MCF 10A (cell line): ENCODE measurements around the gene ST7. TPM values are rescaled to one million over a fixed set of nuclear protein-coding genes. Genes with fewer than 3 reads are reported as not detected.

ENCODE experiments used
- BruUV-seq: library from RNA; stranded (reverse); fragments of 400-500 nt; replicated peaks from 2 replicates; lab custom pipeline; 2021; lab: Mats Ljungman, UMichigan
- CTCF ChIA-PET: fragments of 300-600 bp; sonication (Branson Sonifier 250); formaldehyde crosslinking; extraction: SDS; loops from one replicate; lab custom pipeline; 2021; ENCODE audit warnings: antibody characterized with exemption, inconsistent platforms; lab: Yijun Ruan, JAX
- POLR2A ChIA-PET: fragments of 300-600, 350-650 bp; sonication (Branson Sonifier 250); formaldehyde crosslinking; extraction: SDS; loops from one replicate; lab custom pipeline; 2020; ENCODE audit warnings: antibody characterized with exemption, inconsistent platforms; lab: Yijun Ruan, JAX
- DNase-seq: peaks from one replicate; pipeline ENCODE4 v3.0.0-alpha.2; 2018; ENCODE audit not compliant: unreplicated experiment
- H3K27ac Mint-ChIP-seq: one replicate; pipeline ENCODE4 v1.8.0; 2022; ENCODE audit warnings: mild to moderate bottlenecking, low read depth, mixed read lengths; ENCODE audit not compliant: unreplicated experiment
- H3K27me3 Mint-ChIP-seq: one replicate; pipeline ENCODE4 v1.8.0; 2022; ENCODE audit warnings: mixed read lengths; ENCODE audit not compliant: insufficient read depth, unreplicated experiment
- H3K36me3 Mint-ChIP-seq: one replicate; pipeline ENCODE4 v1.8.0; 2022; ENCODE audit warnings: mild to moderate bottlenecking, moderate library complexity, mixed read lengths; ENCODE audit not compliant: insufficient read depth, unreplicated experiment
- H3K4me1 Mint-ChIP-seq: one replicate; pipeline ENCODE4 v1.8.0; 2022; ENCODE audit warnings: mixed read lengths; ENCODE audit not compliant: insufficient read depth, unreplicated experiment
- H3K4me3 Mint-ChIP-seq: one replicate; pipeline ENCODE4 v1.8.0; 2022; ENCODE audit warnings: mild to moderate bottlenecking, moderate library complexity, mixed read lengths; ENCODE audit not compliant: unreplicated experiment
- H3K9me3 Mint-ChIP-seq: one replicate; pipeline ENCODE4 v1.8.0; 2022; ENCODE audit warnings: mixed read lengths; ENCODE audit not compliant: unreplicated experiment
- CTCF ChIP-seq: fragments of 200-600 bp; IDR thresholded peaks from one replicate; pipeline ENCODE4 v1.8.0; 2022; ENCODE audit warnings: antibody characterized with exemption, mild to moderate bottlenecking; ENCODE audit not compliant: unreplicated experiment
- intact Hi-C: fragments of 100-400 bp; cut with micrococcal nuclease; formaldehyde crosslinking; loops from 2 replicates; pipeline ENCODE4 v1.14.1; 2022
- total RNA-seq: library from RNA; stranded (reverse); gene quantifications from 2 replicates; pipeline ENCODE4 v1.2.3, GENCODE V29; 2022

Gene ST7
- total RNA-seq, 1 experiment from 2014 or later: 18.5 TPM

GRCh38 chr7:117036836-117037235, 83.5 kb downstream of the ST7 start:
- Mint-ChIP-seq H3K27ac (no peak overlapping the region), H3K4me3 (no peak overlapping the region), H3K36me3 (no peaks in the 10 kb centered on the region), H3K27me3 (no peaks in the 10 kb centered on the region), H3K9me3 (no peaks in the 10 kb centered on the region), H3K4me1 (no peaks in the 10 kb centered on the region)
- ChIA-PET CTCF (interaction anchor here (0.9 to 1.6 kb wide), 2 partner anchors 14 to 90 kb away, joined by 3 to 5 read pairs; no protein-coding TSS in a partner anchor), POLR2A (no interaction called here)
- intact Hi-C loops: no loop called here
- no TSS peak for BruUV-seq
- no peak for DNase-seq
- no peak for TF ChIP-seq CTCF

- H3K9me3 Mint-ChIP-seq: no peaks in the 10 kb centered on the region
- CTCF ChIA-PET: interaction anchor here (1.3 kb wide), 1 partner anchor 11 kb away, joined by 4 read pairs; no protein-coding TSS in a partner anchor
- POLR2A ChIA-PET: interaction anchor here (0.7 kb wide), 1 partner anchor 86 kb away, joined by 3 read pairs; no protein-coding TSS in a partner anchor
- no peaks in the 10 kb centered on the region for H3K4me1 Mint-ChIP-seq
- intact Hi-C loops: no loop called here
- DNase-seq: no peak
- H3K27ac Mint-ChIP-seq: no peak overlapping the region
- H3K4me3 Mint-ChIP-seq: no peak overlapping the region
- no TSS peak for BruUV-seq
- TF ChIP-seq CTCF: no peak
- H3K36me3 Mint-ChIP-seq: no peaks in the 10 kb centered on the region
- H3K27me3 Mint-ChIP-seq: no peaks in the 10 kb centered on the region
Observed at GRCh38 chr7:117038408-117038807, 85.1 kb downstream of the ST7 start.

GRCh38 chr7:117041007-117041406, 87.7 kb downstream of the ST7 start:
- no TSS peak for BruUV-seq
- Mint-ChIP-seq H3K4me3 (no peak overlapping the region), H3K27me3 (no peaks in the 10 kb centered on the region), H3K9me3 (no peaks in the 10 kb centered on the region), H3K36me3 (peaks cover 4% of the 10 kb centered on the region), H3K4me1 (no peaks in the 10 kb centered on the region), H3K27ac (no peak overlapping the region)
- intact Hi-C loops: no loop called here
- POLR2A ChIA-PET: no interaction called here
- CTCF ChIA-PET: no interaction called here
- TF ChIP-seq CTCF: no peak
- DNase-seq: no peak

GRCh38 chr7:117041822-117042221, 88.5 kb downstream of the ST7 start:
- CTCF ChIA-PET: no interaction called here
- POLR2A ChIA-PET: no interaction called here
- Mint-ChIP-seq H3K4me1 (no peaks in the 10 kb centered on the region), H3K27ac (no peak overlapping the region), H3K27me3 (no peaks in the 10 kb centered on the region), H3K36me3 (peaks cover 4% of the 10 kb centered on the region), H3K4me3 (no peak overlapping the region), H3K9me3 (no peaks in the 10 kb centered on the region)
- no TSS peak for BruUV-seq
- intact Hi-C loops: no loop called here
- no peak for DNase-seq
- no peak for TF ChIP-seq CTCF
